ENCODE results near the gene FSTL4. TPM values are rescaled to one million over a fixed set of nuclear protein-coding genes. Genes with fewer than 3 reads are reported as not detected.

The FSTL4 gene
- total and polyA plus RNA-seq, 4 donors: 0.02 to 0.18 TPM; not detected in 2

DNA sequence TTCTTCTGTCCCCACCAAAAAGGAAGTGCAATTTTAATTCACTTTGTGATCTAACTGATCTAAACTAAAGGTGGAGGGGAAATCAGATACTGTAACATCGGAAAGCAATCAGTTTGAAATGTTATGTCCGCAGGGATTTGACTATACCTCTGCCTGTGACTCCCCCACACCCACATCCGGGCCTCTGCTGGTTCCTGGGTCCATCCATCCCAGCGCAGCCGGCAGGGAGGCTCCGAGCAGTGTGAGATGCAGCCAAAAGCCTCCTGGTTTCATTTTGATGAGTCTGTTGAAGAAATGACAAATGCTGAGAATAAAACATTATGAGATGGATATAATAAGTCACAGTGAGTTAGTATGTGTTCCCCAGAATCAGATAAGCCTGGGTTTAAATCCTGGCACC lies 8.6 kb downstream of the FSTL4 start (continued):
- TF ChIP-seq FOXA1 (IDR thresholded peaks at IDR 0.05) (no peak), JUND (IDR thresholded peaks at IDR 0.05) (no peak), EGR1 (IDR thresholded peaks at IDR 0.05; ENCODE audit: low read depth in 2 of 2) (no peak), RXRA (IDR thresholded peaks at IDR 0.05) (no peak), HNF4G (IDR thresholded peaks at IDR 0.05) (no peak), HNF4A (conservative IDR thresholded peaks at IDR 0.05) (no peak), FOXA2 (IDR thresholded peaks at IDR 0.05) (no peak), SP1 (IDR thresholded peaks at IDR 0.05) (no peak)
- TF ChIP-seq, protein P1, sequence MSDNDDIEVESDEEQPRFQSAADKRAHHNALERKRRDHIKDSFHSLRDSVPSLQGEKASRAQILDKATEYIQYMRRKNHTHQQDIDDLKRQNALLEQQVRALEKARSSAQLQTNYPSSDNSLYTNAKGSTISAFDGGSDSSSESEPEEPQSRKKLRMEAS (IDR thresholded peaks at IDR 0.05): no peak

DNA sequence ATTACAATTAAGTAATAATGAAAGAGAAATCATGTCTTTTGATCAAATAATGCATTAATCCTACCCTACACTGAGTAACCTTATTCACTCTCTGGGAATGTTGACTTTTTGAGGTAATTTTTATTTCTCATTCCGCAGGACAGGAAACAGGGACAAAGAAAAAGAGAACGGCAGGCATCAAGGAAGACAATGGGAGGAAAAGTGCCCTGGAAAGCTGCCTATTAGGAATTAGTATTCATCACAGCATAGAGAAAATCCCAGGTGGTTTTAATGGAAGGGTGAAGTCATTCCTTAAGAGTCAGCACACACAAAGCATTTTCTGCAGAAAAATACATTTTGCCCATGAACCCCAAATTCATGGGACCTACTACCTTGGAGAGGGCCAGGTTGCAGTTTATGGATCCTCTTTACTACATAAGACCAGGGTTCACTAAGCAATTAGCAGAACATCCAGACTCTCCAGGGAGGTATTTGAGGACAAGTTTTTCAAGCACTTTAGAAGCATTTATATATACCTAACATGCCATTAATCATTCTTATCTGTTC lies 9.4 kb downstream of the FSTL4 start:
- TF ChIP-seq FOXA1 (IDR thresholded peaks at IDR 0.05) (no peak), REST (IDR thresholded peaks at IDR 0.05) (no peak), RXRA (IDR thresholded peaks at IDR 0.05) (no peak), EGR1 (IDR thresholded peaks at IDR 0.05; ENCODE audit: low read depth in 2 of 2) (no peak), TAF1 (conservative IDR thresholded peaks at IDR 0.05) (no peak), RAD21 (IDR thresholded peaks at IDR 0.05) (no peak), YY1 (IDR thresholded peaks at IDR 0.05) (no peak)
- TF ChIP-seq, protein P2, sequence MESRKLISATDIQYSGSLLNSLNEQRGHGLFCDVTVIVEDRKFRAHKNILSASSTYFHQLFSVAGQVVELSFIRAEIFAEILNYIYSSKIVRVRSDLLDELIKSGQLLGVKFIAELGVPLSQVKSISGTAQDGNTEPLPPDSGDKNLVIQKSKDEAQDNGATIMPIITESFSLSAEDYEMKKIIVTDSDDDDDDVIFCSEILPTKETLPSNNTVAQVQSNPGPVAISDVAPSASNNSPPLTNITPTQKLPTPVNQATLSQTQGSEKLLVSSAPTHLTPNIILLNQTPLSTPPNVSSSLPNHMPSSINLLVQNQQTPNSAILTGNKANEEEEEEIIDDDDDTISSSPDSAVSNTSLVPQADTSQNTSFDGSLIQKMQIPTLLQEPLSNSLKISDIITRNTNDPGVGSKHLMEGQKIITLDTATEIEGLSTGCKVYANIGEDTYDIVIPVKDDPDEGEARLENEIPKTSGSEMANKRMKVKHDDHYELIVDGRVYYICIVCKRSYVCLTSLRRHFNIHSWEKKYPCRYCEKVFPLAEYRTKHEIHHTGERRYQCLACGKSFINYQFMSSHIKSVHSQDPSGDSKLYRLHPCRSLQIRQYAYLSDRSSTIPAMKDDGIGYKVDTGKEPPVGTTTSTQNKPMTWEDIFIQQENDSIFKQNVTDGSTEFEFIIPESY (IDR thresholded peaks at IDR 0.05): no peak
- TF ChIP-seq, protein P1 (IDR thresholded peaks at IDR 0.05): no peak
- no peak for DNase-seq (ENCODE audit: low spot score)
- Histone ChIP-seq H3K9me3 (ENCODE audit: control insufficient read depth in 4 of 4, low read length in 3 of 4) (no peaks in the 10 kb centered on the region), H3K27ac (ENCODE audit: low read depth in 1 of 2, low read length in 2 of 2) (no peak overlapping the region), H3K27me3 (ENCODE audit: control insufficient read depth in 4 of 4, insufficient read depth in 4 of 4, low read length in 3 of 4) (no peaks in the 10 kb centered on the region), H3K9ac (ENCODE audit: low read depth in 1 of 2, low read length in 2 of 2) (no peak overlapping the region), H3K4me3 (ENCODE audit: low read depth in 1 of 3, low read length in 3 of 3) (no peak overlapping the region), H3K4me1 (ENCODE audit: control insufficient read depth in 4 of 4, insufficient read depth in 4 of 4, low read length in 3 of 4) (no peaks in the 10 kb centered on the region), H3K36me3 (ENCODE audit: control insufficient read depth in 4 of 4, insufficient read depth in 3 of 4, low read depth in 1 of 4, low read length in 3 of 4) (no peaks in the 10 kb centered on the region)
- 49% methylated on average over 2 of the region's 2 CpGs for WGBS

- H3K27me3 ChIP-seq (ENCODE audit: control insufficient read depth in 4 of 4, insufficient read depth in 4 of 4, low read length in 3 of 4): no peaks in the 10 kb centered on the region
- no peak for DNase-seq (ENCODE audit: low spot score)
- H3K36me3 ChIP-seq (ENCODE audit: control insufficient read depth in 4 of 4, insufficient read depth in 3 of 4, low read depth in 1 of 4, low read length in 3 of 4): no peaks in the 10 kb centered on the region
- H3K9me3 ChIP-seq (ENCODE audit: control insufficient read depth in 4 of 4, low read length in 3 of 4): no peaks in the 10 kb centered on the region
- H3K4me1 ChIP-seq (ENCODE audit: control insufficient read depth in 4 of 4, insufficient read depth in 4 of 4, low read length in 3 of 4): no peaks in the 10 kb centered on the region
- no peak overlapping the region for H3K27ac ChIP-seq (ENCODE audit: low read depth in 1 of 2, low read length in 2 of 2)
- no peak overlapping the region for H3K4me3 ChIP-seq (ENCODE audit: low read depth in 1 of 3, low read length in 3 of 3)
- WGBS: 83% methylated on average over 6 of the region's 6 CpGs
- H3K9ac ChIP-seq (ENCODE audit: low read depth in 1 of 2, low read length in 2 of 2): no peak overlapping the region
- TF ChIP-seq, protein P3, sequence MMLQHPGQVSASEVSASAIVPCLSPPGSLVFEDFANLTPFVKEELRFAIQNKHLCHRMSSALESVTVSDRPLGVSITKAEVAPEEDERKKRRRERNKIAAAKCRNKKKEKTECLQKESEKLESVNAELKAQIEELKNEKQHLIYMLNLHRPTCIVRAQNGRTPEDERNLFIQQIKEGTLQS (IDR thresholded peaks at IDR 0.05): no peak
- TF ChIP-seq EGR1 (IDR thresholded peaks at IDR 0.05; ENCODE audit: low read depth in 2 of 2) (no peak), CTCF (IDR thresholded peaks at IDR 0.05; ENCODE audit: low read depth, low read length, missing input control) (no peak), HNF4A (conservative IDR thresholded peaks at IDR 0.05) (no peak), HNF4G (IDR thresholded peaks at IDR 0.05) (no peak), GABPA (IDR thresholded peaks at IDR 0.05 in 1 of 2, conservative IDR thresholded peaks at IDR 0.05 in 1 of 2) (no peak), RAD21 (IDR thresholded peaks at IDR 0.05) (no peak), FOXA2 (IDR thresholded peaks at IDR 0.05) (no peak), SP1 (IDR thresholded peaks at IDR 0.05) (no peak), RXRA (IDR thresholded peaks at IDR 0.05) (no peak), FOXA1 (IDR thresholded peaks at IDR 0.05) (no peak), NR2F2 (IDR thresholded peaks at IDR 0.05) (no peak), JUND (IDR thresholded peaks at IDR 0.05) (no peak), TAF1 (conservative IDR thresholded peaks at IDR 0.05) (no peak)
- TF ChIP-seq, protein P1 (IDR thresholded peaks at IDR 0.05): no peak
These were observed 12.7 kb downstream of the FSTL4 start for GRCh38 chr5:133599600-133599999.

Measured in liver (tissue), 9 donors.